A549 (cell line): Measurements from ENCODE around the gene KRTAP3-2. TPM values are rescaled to one million over a fixed set of nuclear protein-coding genes. Genes with fewer than 3 reads are reported as not detected.

Experiments
- ATAC-seq, 2 experiments: fragments of 200-7000 bp in 1 of 2; fragments of >200 bp in 1 of 2; cut with Nextera tagmentation in 1 of 2; cut with Tn5 transposase in 1 of 2; 3 replicates each; pipeline versions ENCODE4 v1.8.0 to v1.9.1; 2018 to 2020; ENCODE audit warnings: mild to moderate bottlenecking in 1 of 2, moderate library complexity in 1 of 2
- CTCF ChIA-PET: fragments of 300-600 bp; sonication (Branson Sonifier 250); formaldehyde crosslinking; extraction: SDS; loops from one replicate; lab custom pipeline; 2021; ENCODE audit warnings: antibody characterized with exemption, inconsistent platforms; lab: Yijun Ruan, JAX
- POLR2A ChIA-PET: fragments of 350-600 bp; formaldehyde crosslinking; extraction: SDS; loops from one replicate; lab custom pipeline; 2021; ENCODE audit warnings: antibody characterized with exemption, inconsistent platforms; lab: Yijun Ruan, JAX
- DNase-seq, 2 experiments: peaks; one replicate each; pipeline versions ENCODE4 v3.0.0 to v3.0.0-alpha.2; 2011 to 2016; ENCODE audit warnings: low read depth in 1 of 2, low spot score in 1 of 2
- FAIRE-seq: peaks from 2 replicates; lab custom pipeline; 2011; peaks lifted over from hg19 to GRCh38; lab: Jason Lieb, UNC
- H3K27ac ChIP-seq, 2 experiments: fragments of >200 bp; sonication (Bioruptor Twin); formaldehyde crosslinking; 3 replicates each; pipeline ENCODE4 v1.5.1; 2016 to 2017
- H3K4me1 ChIP-seq: fragments of >200 bp; sonication (Bioruptor Twin); formaldehyde crosslinking; 3 replicates; pipeline ENCODE4 v1.6.1; 2016
- H3K4me2 ChIP-seq: fragments of >200 bp; sonication (Bioruptor Twin); formaldehyde crosslinking; 3 replicates; pipeline ENCODE4 v1.6.1; 2016
- H3K4me3 ChIP-seq: fragments of >200 bp; sonication (Bioruptor Twin); formaldehyde crosslinking; 3 replicates; pipeline ENCODE4 v1.5.1; 2016
- H3K9me3 ChIP-seq: fragments of >200 bp; sonication (Bioruptor Twin); formaldehyde crosslinking; 3 replicates; pipeline ENCODE4 v1.6.1; 2016
- BCL3 ChIP-seq: fragments of >200 bp; sonication (Bioruptor Twin); formaldehyde crosslinking; IDR thresholded peaks from 3 replicates; pipeline ENCODE4 v1.6.1; 2016
- BHLHE40 ChIP-seq: IDR thresholded peaks from 2 replicates; pipeline ENCODE4 v1.6.1; 2012; ENCODE audit warnings: low read depth, low read length, inconsistent platforms
- CBX8 ChIP-seq: fragments of 200-600 bp; sonication (generic); IDR thresholded peaks from 2 replicates; pipeline ENCODE4 v1.6.1; 2016
- CHD2 ChIP-seq: fragments of 150-350 bp; IDR thresholded peaks from 2 replicates; pipeline ENCODE4 v1.6.1; 2014; ENCODE audit warnings: low read length; ENCODE audit not compliant: partially characterized antibody
- CTCF ChIP-seq: fragments of >200 bp; sonication (Bioruptor Twin); formaldehyde crosslinking; IDR thresholded peaks from 3 replicates; pipeline ENCODE4 v1.5.1; 2016
- E2F6 ChIP-seq: IDR thresholded peaks from 2 replicates; pipeline ENCODE4 v1.6.1; 2012; ENCODE audit warnings: low read depth, borderline replicate concordance
- EHF ChIP-seq: fragments of 250-450 bp; sonication (Bioruptor Pico); IDR thresholded peaks from 2 replicates; pipeline ENCODE4 v1.5.0; 2020; ENCODE audit warnings: mild to moderate bottlenecking
- HES2 ChIP-seq: fragments of >200 bp; sonication (Bioruptor Twin); formaldehyde crosslinking; IDR thresholded peaks from 2 replicates; pipeline ENCODE4 v1.6.1; 2016
- HOXB13 ChIP-seq: fragments of 250-450 bp; sonication (Bioruptor Pico); IDR thresholded peaks from 2 replicates; pipeline ENCODE4 v1.5.0; 2020; ENCODE audit warnings: low read depth, mild to moderate bottlenecking, moderate library complexity
- JUN ChIP-seq, 2 experiments: fragments of >200 bp; sonication (Bioruptor Twin); formaldehyde crosslinking; IDR thresholded peaks; 2 replicates in 1 of 2; 3 replicates in 1 of 2; pipeline ENCODE4 v1.6.1; 2016 to 2017
- MAFK ChIP-seq: fragments of 450-650 bp; IDR thresholded peaks from 2 replicates; pipeline ENCODE4 v1.6.1; 2014; ENCODE audit not compliant: partially characterized antibody
- MAX ChIP-seq: IDR thresholded peaks from 2 replicates; pipeline ENCODE4 v1.6.1; 2012
- MAZ ChIP-seq: fragments of 150-350 bp; IDR thresholded peaks from 2 replicates; pipeline ENCODE4 v1.6.1; 2014; ENCODE audit warnings: antibody characterized with exemption, low read depth, low read length, borderline replicate concordance
- RAD21 ChIP-seq, 2 experiments: fragments of >200 bp in 1 of 2; sonication (Bioruptor Twin) in 1 of 2; formaldehyde crosslinking in 1 of 2; IDR thresholded peaks in 1 of 2; conservative IDR thresholded peaks in 1 of 2; 2 replicates in 1 of 2; 3 replicates in 1 of 2; pipeline ENCODE4 v1.6.1; 2012 to 2018; ENCODE audit warnings: inconsistent platforms in 1 of 2
- RARB ChIP-seq: fragments of 250-450 bp; sonication (Bioruptor Pico); IDR thresholded peaks from 2 replicates; pipeline ENCODE4 v1.8.0; 2021; ENCODE audit warnings: mild to moderate bottlenecking, moderate library complexity
- RCOR1 ChIP-seq: fragments of 150-350 bp; IDR thresholded peaks from 2 replicates; pipeline ENCODE4 v1.6.1; 2014; ENCODE audit warnings: antibody characterized with exemption, low read length, low read depth
- REST ChIP-seq: fragments of 200-600 bp; sonication (generic); IDR thresholded peaks from 2 replicates; pipeline ENCODE4 v1.6.1; 2016; ENCODE audit warnings: antibody characterized with exemption, mild to moderate bottlenecking, moderate library complexity
- RNF2 ChIP-seq: fragments of 200-600 bp; sonication (generic); IDR thresholded peaks from 2 replicates; pipeline ENCODE4 v1.6.1; 2016; ENCODE audit warnings: low read depth, mild to moderate bottlenecking, antibody characterized with exemption, moderate library complexity, borderline replicate concordance
- USF2 ChIP-seq: fragments of 450-650 bp; IDR thresholded peaks from 2 replicates; pipeline ENCODE4 v1.6.1; 2014; ENCODE audit warnings: antibody characterized with exemption
- ZFP36 ChIP-seq: fragments of 450-650 bp; IDR thresholded peaks from 2 replicates; pipeline ENCODE4 v1.6.1; 2014; ENCODE audit warnings: borderline replicate concordance; ENCODE audit not compliant: partially characterized antibody
- WGBS: methylation state at CpG from one replicate; pipeline ENCODE4 v1.1.6; 2017; ENCODE audit errors: missing lambda C conversion rate; 5-methylcytosine and 5-hydroxymethylcytosine counted together
- polyA plus RNA-seq, 4 experiments: library from polyadenylated mRNA; depleted of rRNA in 3 of 4; stranded (reverse); fragments of >200 nt; fragmentation: RNase III in 1 of 4; extraction: RNeasy Plus Mini Kit Qiagen cat#74134 plus additional on column Dnase treatment in 1 of 4; gene quantifications; 2 replicates in 3 of 4; 3 replicates in 1 of 4; pipeline ENCODE4 v1.2.3, GENCODE V29; 2011 to 2017

The KRTAP3-2 gene
- polyA plus RNA-seq, 2 of the 4 experiments (the other 2 are of a cell fraction) = not detected

- DNase-seq = no peak
- ATAC-seq = no peak
- WGBS = 49% methylated on average over 7 of the region's 7 CpGs
- TF ChIP-seq HES2 = no peak
- TF ChIP-seq BCL3 = no peak
- no peak for TF ChIP-seq RNF2
- TF ChIP-seq ZFP36 = no peak
- TF ChIP-seq RCOR1 = no peak
- no peak for TF ChIP-seq RAD21 (conservative IDR thresholded peaks at IDR 0.05 in 1 of 2, IDR thresholded peaks at IDR 0.05 in 1 of 2)
- TF ChIP-seq EHF (CRISPR knock-in tag) = no peak
- TF ChIP-seq REST = no peak
- no peak for TF ChIP-seq CBX8
- no peak for TF ChIP-seq RARB (CRISPR knock-in tag)
- TF ChIP-seq MAZ = no peak
- TF ChIP-seq MAX = no peak
- TF ChIP-seq JUN (IDR thresholded peaks at IDR 0.05) = no peak
- no peak for TF ChIP-seq MAFK
- TF ChIP-seq E2F6 = no peak
- TF ChIP-seq USF2 = no peak
- TF ChIP-seq CTCF = no peak
- no peak for TF ChIP-seq BHLHE40
- TF ChIP-seq HOXB13 (CRISPR knock-in tag) = no peak
- TF ChIP-seq CHD2 = no peak
- Histone ChIP-seq H3K4me1 (peaks cover 17% of the 10 kb centered on the region; the same call in 1 of the 3 replicates), H3K4me3 (no peak overlapping the region), H3K4me2 (no peak overlapping the region), H3K9me3 (no peaks in the 10 kb centered on the region), H3K27ac (no peak overlapping the region)
- ChIA-PET POLR2A (no interaction called here), CTCF (interaction anchor here (0.5 to 1.9 kb wide), 6 partner anchors 8 to 38 kb away, joined by 3 to 5 read pairs (median 4); no protein-coding TSS in a partner anchor)
- no peak for FAIRE-seq
Observed at GRCh38 chr17:41015454-41015853, 15.7 kb upstream of the KRTAP3-2 start.
